ENCODE data around the gene CENPP. TPM values are rescaled to one million over a fixed set of nuclear protein-coding genes. Genes with fewer than 3 reads are reported as not detected.
"Not testable (repeated sequence)": the region's sequence is repeated elsewhere in the genome, so short reads cannot be mapped to it uniquely, and the experiment has no call there.

CENPP gene
- total RNA-seq, 3 donors from 2014 or later (not counting 1 experiment from before 2014, with no cell fraction given), result 10.3 to 14.5 (median 12.1) TPM

DNA sequence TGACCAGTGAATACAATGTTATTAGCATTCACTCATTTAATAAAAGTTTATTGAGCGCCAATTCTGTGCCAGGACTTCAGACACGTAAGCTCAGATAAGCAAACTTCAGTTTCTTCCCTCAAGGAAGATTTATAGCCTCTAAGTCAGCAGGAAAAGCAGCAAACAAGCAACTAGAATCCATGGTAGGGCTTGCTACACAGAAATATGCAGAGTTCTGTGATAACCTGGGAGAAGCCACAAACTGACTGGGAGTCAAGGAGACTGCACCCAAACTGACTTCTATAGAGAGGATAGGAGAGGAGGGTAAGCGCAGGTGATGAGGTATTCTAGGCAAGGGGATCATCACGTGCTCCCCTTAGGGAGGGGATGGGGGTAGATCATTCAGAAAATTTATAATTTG, 80.1 kb downstream of the CENPP start:
- H3K27me3 ChIP-seq (ENCODE audit: control insufficient read depth, insufficient read depth, low read length), result no peaks in the 10 kb centered on the region
- no peak overlapping the region for H3K27ac ChIP-seq (ENCODE audit: low read length)
- no peaks in the 10 kb centered on the region for H3K36me3 ChIP-seq (ENCODE audit: control insufficient read depth, insufficient read depth, low read length)
- ATAC-seq (no peak), DNase-seq (no peak)
- Mint-ChIP-seq H3K4me3 (peak overlapping the region; percentile 80), H3K36me3 (no peaks in the 10 kb centered on the region), H3K4me1 (peaks cover 18 to 19% of the 10 kb centered on the region in 2 donors), H3K27ac (peak overlapping the region; percentile 86 to 89), H3K27me3 (ENCODE audit: low read depth in 2 of 2) (no peaks in the 10 kb centered on the region), H3K9me3 (no peaks in the 10 kb centered on the region)
- H3K9me3 ChIP-seq (ENCODE audit: control insufficient read depth, insufficient read depth, low read length), result no peaks in the 10 kb centered on the region
- intact Hi-C loops (cut with micrococcal nuclease), result no loop called here
- TF ChIP-seq, protein P1, sequence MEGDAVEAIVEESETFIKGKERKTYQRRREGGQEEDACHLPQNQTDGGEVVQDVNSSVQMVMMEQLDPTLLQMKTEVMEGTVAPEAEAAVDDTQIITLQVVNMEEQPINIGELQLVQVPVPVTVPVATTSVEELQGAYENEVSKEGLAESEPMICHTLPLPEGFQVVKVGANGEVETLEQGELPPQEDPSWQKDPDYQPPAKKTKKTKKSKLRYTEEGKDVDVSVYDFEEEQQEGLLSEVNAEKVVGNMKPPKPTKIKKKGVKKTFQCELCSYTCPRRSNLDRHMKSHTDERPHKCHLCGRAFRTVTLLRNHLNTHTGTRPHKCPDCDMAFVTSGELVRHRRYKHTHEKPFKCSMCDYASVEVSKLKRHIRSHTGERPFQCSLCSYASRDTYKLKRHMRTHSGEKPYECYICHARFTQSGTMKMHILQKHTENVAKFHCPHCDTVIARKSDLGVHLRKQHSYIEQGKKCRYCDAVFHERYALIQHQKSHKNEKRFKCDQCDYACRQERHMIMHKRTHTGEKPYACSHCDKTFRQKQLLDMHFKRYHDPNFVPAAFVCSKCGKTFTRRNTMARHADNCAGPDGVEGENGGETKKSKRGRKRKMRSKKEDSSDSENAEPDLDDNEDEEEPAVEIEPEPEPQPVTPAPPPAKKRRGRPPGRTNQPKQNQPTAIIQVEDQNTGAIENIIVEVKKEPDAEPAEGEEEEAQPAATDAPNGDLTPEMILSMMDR (IDR thresholded peaks at IDR 0.05), result no peak
- 90% methylated on average over 4 of the region's 4 CpGs for WGBS (ENCODE audit: insufficient coverage)
- peaks cover 9% of the 10 kb centered on the region for H3K4me1 ChIP-seq (ENCODE audit: control insufficient read depth, insufficient read depth, low read length)
- H3K4me3 ChIP-seq (ENCODE audit: low read length), result no peak overlapping the region

DNA sequence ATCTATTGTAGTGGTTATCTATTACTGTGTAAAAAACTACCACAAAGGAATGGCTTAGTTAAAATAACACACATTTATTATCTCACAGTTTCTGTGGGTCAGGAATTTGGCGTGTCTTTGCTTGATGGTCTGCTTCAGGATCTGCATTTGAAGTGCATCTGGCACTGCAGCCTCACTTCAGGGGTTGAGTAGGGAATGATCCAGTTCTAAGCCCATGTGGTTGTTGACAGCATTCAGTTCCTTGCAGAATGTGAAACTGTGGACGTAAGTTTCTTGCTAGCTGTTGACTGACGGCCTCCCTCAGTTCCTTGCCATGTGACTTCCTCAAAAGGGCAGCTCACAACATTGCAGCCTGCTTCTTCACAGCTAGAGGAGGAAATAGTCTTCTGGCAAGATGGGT, 80.7 kb downstream of the CENPP start:
- Mint-ChIP-seq H3K27ac (peak overlapping the region; percentile 86 to 89), H3K4me3 (peak overlapping the region; percentile 80), H3K4me1 (peaks cover 18 to 19% of the 10 kb centered on the region in 2 donors), H3K27me3 (ENCODE audit: low read depth in 2 of 2) (no peaks in the 10 kb centered on the region), H3K36me3 (no peaks in the 10 kb centered on the region), H3K9me3 (no peaks in the 10 kb centered on the region)
- intact Hi-C loops (cut with micrococcal nuclease), result no loop called here
- TF ChIP-seq, protein P1 (IDR thresholded peaks at IDR 0.05), result no peak
- H3K27me3 ChIP-seq (ENCODE audit: control insufficient read depth, insufficient read depth, low read length), result no peaks in the 10 kb centered on the region
- H3K9me3 ChIP-seq (ENCODE audit: control insufficient read depth, insufficient read depth, low read length), result no peaks in the 10 kb centered on the region
- 3% methylated on average over 3 of the region's 3 CpGs for WGBS (ENCODE audit: insufficient coverage)
- H3K27ac ChIP-seq (ENCODE audit: low read length), result peak overlapping the region; percentile 61
- ATAC-seq (peak; percentile 93 to 98 (median 96)), DNase-seq (peak in 1 of 2 donors; percentile 71)
- no peaks in the 10 kb centered on the region for H3K36me3 ChIP-seq (ENCODE audit: control insufficient read depth, insufficient read depth, low read length)
- peaks cover 9% of the 10 kb centered on the region for H3K4me1 ChIP-seq (ENCODE audit: control insufficient read depth, insufficient read depth, low read length)
- H3K4me3 ChIP-seq (ENCODE audit: low read length), result no peak overlapping the region

DNA sequence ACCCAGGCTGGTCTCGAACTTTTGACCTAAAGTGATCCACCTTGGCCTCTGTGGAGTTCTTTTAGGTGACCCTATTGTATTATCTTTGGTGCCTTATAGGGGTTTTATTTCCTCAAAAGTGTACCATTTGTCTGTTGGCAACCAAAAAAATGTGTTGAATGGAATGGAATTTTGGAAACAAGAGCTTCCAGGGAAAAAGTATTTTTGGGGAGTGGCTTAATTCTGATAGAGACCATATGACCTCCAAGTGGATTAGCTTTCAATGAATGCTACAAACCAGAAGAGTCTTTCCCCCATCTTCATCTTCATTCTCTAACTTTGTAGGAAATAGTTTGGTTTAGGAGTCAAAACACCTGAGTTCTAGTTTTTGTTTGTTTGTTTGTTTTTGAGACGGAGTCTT, 82.1 kb downstream of the CENPP start:
- no peaks in the 10 kb centered on the region for H3K36me3 Mint-ChIP-seq
- no peak overlapping the region for H3K4me3 ChIP-seq (ENCODE audit: low read length)
- no peak overlapping the region for H3K27ac ChIP-seq (ENCODE audit: low read length)
- no peaks in the 10 kb centered on the region for H3K9me3 Mint-ChIP-seq
- H3K27ac Mint-ChIP-seq, result no peak overlapping the region
- H3K4me1 Mint-ChIP-seq, result peaks cover 18 to 19% of the 10 kb centered on the region in 2 donors
- DNase-seq (no peak), ATAC-seq (no peak)
- no peak overlapping the region for H3K4me3 Mint-ChIP-seq
- H3K27me3 Mint-ChIP-seq (ENCODE audit: low read depth in 2 of 2), result no peaks in the 10 kb centered on the region
- WGBS (ENCODE audit: insufficient coverage), result 94% methylated on average over 2 of the region's 2 CpGs
- no peaks in the 10 kb centered on the region for H3K27me3 ChIP-seq (ENCODE audit: control insufficient read depth, insufficient read depth, low read length)
- H3K36me3 ChIP-seq (ENCODE audit: control insufficient read depth, insufficient read depth, low read length), result no peaks in the 10 kb centered on the region
- peaks cover 9% of the 10 kb centered on the region for H3K4me1 ChIP-seq (ENCODE audit: control insufficient read depth, insufficient read depth, low read length)
- TF ChIP-seq, protein P1 (IDR thresholded peaks at IDR 0.05), result no peak
- no peaks in the 10 kb centered on the region for H3K9me3 ChIP-seq (ENCODE audit: control insufficient read depth, insufficient read depth, low read length)
- intact Hi-C loops (cut with micrococcal nuclease), result no loop called here

DNA sequence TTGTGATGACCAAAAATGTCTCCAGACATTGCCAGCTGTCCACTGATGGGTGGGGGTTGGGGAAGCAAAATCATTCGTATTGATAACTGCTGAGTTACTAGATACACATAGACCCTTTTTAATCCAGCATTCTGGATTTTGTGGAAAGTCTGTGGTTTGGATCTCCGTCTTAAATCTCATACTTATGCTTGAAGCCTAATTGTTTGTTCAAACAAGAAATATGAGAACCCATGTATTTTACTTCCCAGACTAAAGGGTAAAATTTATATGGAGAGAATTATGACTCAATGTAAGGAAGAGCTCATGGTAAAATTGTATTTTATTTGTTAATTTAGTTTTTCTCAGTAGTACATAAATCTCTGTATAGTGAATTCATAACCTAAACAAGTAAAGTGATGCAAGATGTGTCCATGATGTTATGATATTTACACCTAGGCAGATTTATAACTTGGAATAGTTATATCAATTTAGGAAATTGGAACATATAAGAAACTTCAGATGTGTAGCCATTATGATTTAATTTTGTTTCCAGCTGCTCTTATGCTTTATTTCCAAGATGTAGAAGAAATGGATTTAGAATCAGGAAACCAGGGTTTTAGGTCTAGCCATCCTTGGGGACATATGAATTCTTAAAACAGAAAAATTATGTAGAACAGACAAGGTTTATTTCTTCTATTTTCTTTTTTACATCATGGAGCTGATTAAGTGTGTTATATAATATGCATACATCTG, 83.2 kb downstream of the CENPP start:
- peaks cover 18 to 19% of the 10 kb centered on the region in 2 donors for H3K4me1 Mint-ChIP-seq
- TF ChIP-seq, protein P1 (IDR thresholded peaks at IDR 0.05), result no peak
- H3K4me3 Mint-ChIP-seq, result no peak overlapping the region
- Histone ChIP-seq H3K27me3 (ENCODE audit: control insufficient read depth, insufficient read depth, low read length) (no peaks in the 10 kb centered on the region), H3K4me3 (ENCODE audit: low read length) (no peak overlapping the region), H3K9me3 (ENCODE audit: control insufficient read depth, insufficient read depth, low read length) (no peaks in the 10 kb centered on the region), H3K27ac (ENCODE audit: low read length) (no peak overlapping the region), H3K4me1 (ENCODE audit: control insufficient read depth, insufficient read depth, low read length) (peaks cover 9% of the 10 kb centered on the region), H3K36me3 (ENCODE audit: control insufficient read depth, insufficient read depth, low read length) (no peaks in the 10 kb centered on the region)
- ATAC-seq, result no peak
- intact Hi-C loops (cut with micrococcal nuclease), result no loop called here
- WGBS (ENCODE audit: insufficient coverage), result no CpG with 5 or more reads among the region's 2 CpGs
- no peak overlapping the region for H3K27ac Mint-ChIP-seq
- no peak for DNase-seq
- no peaks in the 10 kb centered on the region for H3K27me3 Mint-ChIP-seq (ENCODE audit: low read depth in 2 of 2)
- H3K36me3 Mint-ChIP-seq, result no peaks in the 10 kb centered on the region
- H3K9me3 Mint-ChIP-seq, result no peaks in the 10 kb centered on the region

DNA sequence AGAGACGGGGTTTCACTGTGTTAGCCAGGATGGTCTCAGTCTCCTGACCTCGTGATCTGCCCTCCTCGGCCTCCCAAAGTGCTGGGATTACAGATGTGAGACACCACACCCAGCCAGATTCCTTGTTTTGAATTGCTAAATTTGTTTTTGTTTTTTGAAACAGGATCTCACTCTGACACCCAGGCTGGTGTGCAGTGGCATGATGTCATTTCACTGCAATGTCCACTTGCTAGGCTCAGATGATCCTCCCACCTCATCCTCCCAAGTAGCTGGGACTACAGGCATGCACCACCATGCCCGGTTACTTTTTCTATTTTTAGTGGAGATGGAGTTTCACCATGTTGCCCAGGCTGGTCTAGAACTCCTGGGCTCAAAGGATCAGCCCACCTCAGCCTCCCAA, 85.4 kb downstream of the CENPP start:
- peaks cover 13% of the 10 kb centered on the region in 2 donors for H3K4me1 Mint-ChIP-seq

More for the DNA sequence above, 85.4 kb downstream of the CENPP start:
- intact Hi-C loops (cut with micrococcal nuclease); H3K36me3 Mint-ChIP-seq; H3K27ac ChIP-seq (ENCODE audit: low read length); H3K27me3 ChIP-seq (ENCODE audit: control insufficient read depth, insufficient read depth, low read length); H3K9me3 ChIP-seq (ENCODE audit: control insufficient read depth, insufficient read depth, low read length); H3K4me1 ChIP-seq (ENCODE audit: control insufficient read depth, insufficient read depth, low read length); DNase-seq; H3K27me3 Mint-ChIP-seq (ENCODE audit: low read depth in 2 of 2); H3K4me3 ChIP-seq (ENCODE audit: low read length); ATAC-seq; H3K36me3 ChIP-seq (ENCODE audit: control insufficient read depth, insufficient read depth, low read length); H3K4me3 Mint-ChIP-seq; H3K9me3 Mint-ChIP-seq: not testable (repeated sequence)
- peak overlapping the region in 1 of 2 donors; percentile 46 for H3K27ac Mint-ChIP-seq
- WGBS (ENCODE audit: insufficient coverage), result 84% methylated on average over 4 of the region's 4 CpGs

All from natural killer cell (primary cell).